SU-DHL-6 (cell line): ENCODE data around the gene ICE1.

Experiments
- H2AFZ ChIP-seq: fragments of 200-600 bp; sonication (generic); 2 replicates; pipeline ENCODE4 v1.6.1; 2014; ENCODE audit warnings: low read depth, mild to moderate bottlenecking, moderate library complexity, mixed read lengths, antibody characterized with exemption, low read length; ENCODE audit not compliant: severe bottlenecking
- H3F3A ChIP-seq: fragments of 200-600 bp; shearing (Covaris generic); 2 replicates; pipeline ENCODE4 v1.6.0; 2016; ENCODE audit warnings: antibody characterized with exemption, mild to moderate bottlenecking; ENCODE audit not compliant: insufficient read depth
- H3K27ac ChIP-seq: fragments of 200-600 bp; sonication (generic); 2 replicates; pipeline ENCODE4 v1.5.1; 2016; ENCODE audit warnings: low read depth, mild to moderate bottlenecking, low read length, moderate library complexity, mixed read lengths
- H3K27me3 ChIP-seq: fragments of 200-600 bp; sonication (generic), shearing (Covaris generic); 2 replicates; pipeline ENCODE4 v1.6.0; 2014; ENCODE audit warnings: mild to moderate bottlenecking, low read length
- H3K36me3 ChIP-seq: fragments of 200-600 bp; sonication (generic); 2 replicates; pipeline ENCODE4 v1.6.1; 2014; ENCODE audit warnings: mild to moderate bottlenecking, low read length, mixed read lengths
- H3K4me2 ChIP-seq: fragments of 300-600, 200-600 bp; shearing (Covaris generic), sonication (generic); 2 replicates; pipeline ENCODE4 v1.6.0; 2014; ENCODE audit warnings: low read length, low read depth, mild to moderate bottlenecking; ENCODE audit not compliant: poor library complexity, severe bottlenecking
- H3K4me3 ChIP-seq: fragments of 200-600 bp; sonication (generic); 2 replicates; pipeline ENCODE4 v1.5.1; 2014; ENCODE audit warnings: antibody characterized with exemption, low read length, mild to moderate bottlenecking, mixed read lengths; ENCODE audit not compliant: insufficient read depth, poor library complexity, severe bottlenecking
- H3K79me2 ChIP-seq: fragments of 200-600 bp; sonication (generic); 2 replicates; pipeline ENCODE4 v1.6.1; 2014; ENCODE audit warnings: mild to moderate bottlenecking, low read length, moderate library complexity; ENCODE audit not compliant: insufficient read depth
- H3K9ac ChIP-seq: fragments of 200-600 bp; sonication (generic); 2 replicates; pipeline ENCODE4 v1.7.0; 2014; ENCODE audit warnings: mild to moderate bottlenecking, low read length
- H3K9me2 ChIP-seq: fragments of 200-600 bp; sonication (generic); replicated peaks from 2 replicates; pipeline ENCODE4 v1.6.1; 2014; ENCODE audit warnings: low read length; ENCODE audit not compliant: insufficient read depth
- H3K9me3 ChIP-seq: fragments of 200-600 bp; sonication (generic); 2 replicates; pipeline ENCODE4 v1.6.1; 2014; ENCODE audit warnings: low read length, mixed read lengths; ENCODE audit not compliant: insufficient read depth
- H4K20me1 ChIP-seq: fragments of 200-600 bp; sonication (generic); 2 replicates; pipeline ENCODE4 v1.6.1; 2014; ENCODE audit warnings: low read depth, mild to moderate bottlenecking, antibody characterized with exemption, low read length, moderate library complexity, mixed read lengths
- EZH2phosphoT487 ChIP-seq: fragments of 200-600 bp; sonication (generic), shearing (Covaris generic); conservative IDR thresholded peaks from 2 replicates; pipeline ENCODE4 v1.6.1; 2018; ENCODE audit warnings: mild to moderate bottlenecking, antibody characterized with exemption, low read length, moderate library complexity, mixed read lengths
- TF ChIP-seq, protein P1 (sequence below): fragments of 200-600 bp; sonication (generic); IDR thresholded peaks from one replicate; pipeline ENCODE4 v1.5.1; 2017; ENCODE audit warnings: antibody characterized with exemption, mild to moderate bottlenecking, low read length, moderate library complexity; ENCODE audit not compliant: insufficient read depth, poor library complexity, severe bottlenecking

The ICE1 gene

GRCh38 chr5:5430136-5430535 lies 7.7 kb downstream of the ICE1 start:
- Histone ChIP-seq H3K79me2 (peaks cover 98% of the 10 kb centered on the region), H3K4me2 (no peak overlapping the region), H3K36me3 (no peaks in the 10 kb centered on the region), H3K4me3 (no peak overlapping the region), H3K9ac (no peak overlapping the region), H3K9me2 (no peaks in the 10 kb centered on the region), H3F3A (no peaks in the 10 kb centered on the region), H3K9me3 (no peaks in the 10 kb centered on the region), H2AFZ (no peak overlapping the region), H3K27ac (no peak overlapping the region), H4K20me1 (peaks cover 22% of the 10 kb centered on the region; the same call in 1 of the 2 replicates), H3K27me3 (no peaks in the 10 kb centered on the region)
- no peak for TF ChIP-seq EZH2phosphoT487
- TF ChIP-seq, protein P1, sequence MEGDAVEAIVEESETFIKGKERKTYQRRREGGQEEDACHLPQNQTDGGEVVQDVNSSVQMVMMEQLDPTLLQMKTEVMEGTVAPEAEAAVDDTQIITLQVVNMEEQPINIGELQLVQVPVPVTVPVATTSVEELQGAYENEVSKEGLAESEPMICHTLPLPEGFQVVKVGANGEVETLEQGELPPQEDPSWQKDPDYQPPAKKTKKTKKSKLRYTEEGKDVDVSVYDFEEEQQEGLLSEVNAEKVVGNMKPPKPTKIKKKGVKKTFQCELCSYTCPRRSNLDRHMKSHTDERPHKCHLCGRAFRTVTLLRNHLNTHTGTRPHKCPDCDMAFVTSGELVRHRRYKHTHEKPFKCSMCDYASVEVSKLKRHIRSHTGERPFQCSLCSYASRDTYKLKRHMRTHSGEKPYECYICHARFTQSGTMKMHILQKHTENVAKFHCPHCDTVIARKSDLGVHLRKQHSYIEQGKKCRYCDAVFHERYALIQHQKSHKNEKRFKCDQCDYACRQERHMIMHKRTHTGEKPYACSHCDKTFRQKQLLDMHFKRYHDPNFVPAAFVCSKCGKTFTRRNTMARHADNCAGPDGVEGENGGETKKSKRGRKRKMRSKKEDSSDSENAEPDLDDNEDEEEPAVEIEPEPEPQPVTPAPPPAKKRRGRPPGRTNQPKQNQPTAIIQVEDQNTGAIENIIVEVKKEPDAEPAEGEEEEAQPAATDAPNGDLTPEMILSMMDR: no peak

DNA sequence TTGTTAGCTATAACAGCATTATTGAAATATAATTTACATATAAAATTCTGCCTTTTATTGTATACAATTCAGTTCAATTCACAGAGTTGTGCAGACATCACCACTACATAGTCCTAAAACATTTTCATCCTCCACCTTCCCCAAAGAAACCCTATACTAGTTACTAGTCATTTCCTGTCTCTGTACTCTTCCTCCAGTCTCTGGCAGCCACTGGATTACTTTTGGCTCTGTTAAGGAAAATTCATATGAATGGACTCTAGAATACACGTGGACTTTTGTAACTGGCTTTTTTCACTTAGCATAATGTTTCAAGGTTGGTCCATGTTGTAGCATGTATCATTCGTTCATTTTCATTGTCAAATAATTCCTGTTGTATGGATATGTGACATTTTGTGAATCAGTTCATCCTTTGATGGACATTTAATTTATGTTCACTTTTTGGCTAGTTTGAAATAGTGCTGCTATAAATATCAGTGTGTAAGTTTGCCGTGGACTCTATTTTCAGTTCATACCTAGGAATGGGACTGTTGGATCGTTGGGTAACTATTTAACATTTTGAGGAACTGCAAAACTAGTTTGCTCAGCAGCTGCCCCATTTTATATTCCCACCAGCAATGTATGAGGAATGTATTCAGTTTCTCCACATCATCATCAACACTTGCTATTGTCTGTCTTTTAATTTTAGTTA lies 9.7 kb downstream of the ICE1 start:
- Histone ChIP-seq H3K36me3 (no peaks in the 10 kb centered on the region), H4K20me1 (peaks cover 17% of the 10 kb centered on the region; the same call in 1 of the 2 replicates), H3K9me2 (no peaks in the 10 kb centered on the region), H3K9ac (no peak overlapping the region), H2AFZ (no peak overlapping the region), H3K79me2 (peaks cover 81% of the 10 kb centered on the region), H3K4me3 (no peak overlapping the region), H3K27me3 (no peaks in the 10 kb centered on the region), H3K4me2 (no peak overlapping the region), H3K27ac (no peak overlapping the region), H3F3A (no peaks in the 10 kb centered on the region), H3K9me3 (no peaks in the 10 kb centered on the region)
- TF ChIP-seq, protein P1: no peak
- no peak for TF ChIP-seq EZH2phosphoT487

DNA sequence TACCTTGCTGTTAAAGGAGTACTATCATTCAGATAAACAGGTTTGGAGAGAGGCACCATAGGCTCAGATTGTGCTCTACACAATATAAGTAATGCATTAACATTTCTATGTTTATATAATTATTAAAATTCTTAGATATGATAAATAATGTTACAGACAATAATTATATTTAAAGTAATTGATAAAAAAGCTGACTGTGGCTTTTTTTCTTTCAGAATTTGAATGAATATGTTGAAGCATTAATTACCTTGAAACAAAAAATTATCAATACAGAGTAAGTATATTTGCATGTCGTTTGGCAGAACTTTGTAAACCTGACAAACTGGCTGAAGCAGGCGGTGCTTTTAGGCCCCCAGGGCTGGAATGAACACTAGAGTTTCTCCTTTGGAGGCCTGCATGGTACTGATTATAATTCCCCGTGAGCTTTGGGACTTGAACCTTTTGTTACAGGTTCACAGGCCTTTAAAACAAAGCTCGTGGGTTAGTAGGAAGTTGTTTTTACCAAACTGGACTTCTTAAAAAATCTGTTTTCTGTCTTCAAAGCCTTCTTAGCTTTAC lies 13.8 kb downstream of the ICE1 start:
- no peaks in the 10 kb centered on the region for H3F3A ChIP-seq
- no peak overlapping the region for H3K9ac ChIP-seq
- no peaks in the 10 kb centered on the region for H3K27me3 ChIP-seq
- H3K4me3 ChIP-seq: no peak overlapping the region
- H3K27ac ChIP-seq: no peak overlapping the region
- peaks cover 5% of the 10 kb centered on the region; the same call in 1 of the 2 replicates for H3K36me3 ChIP-seq
- TF ChIP-seq, protein P1: no peak
- peaks cover 40% of the 10 kb centered on the region for H3K79me2 ChIP-seq
- H2AFZ ChIP-seq: no peak overlapping the region
- no peak overlapping the region for H3K4me2 ChIP-seq
- H4K20me1 ChIP-seq: 0 out of 2 replicates have a peak, but pooled peaks cover 5% of the 10 kb centered on the region
- H3K9me3 ChIP-seq: no peaks in the 10 kb centered on the region
- no peaks in the 10 kb centered on the region for H3K9me2 ChIP-seq
